WTC11 (cell line): ENCODE measurements around the gene HLA-DOB. TPM values are rescaled to one million over a fixed set of nuclear protein-coding genes. Genes with fewer than 3 reads are reported as not detected.
A peak's percentile ranks its signal among the peaks of the same experiment; 100 is the strongest.

ENCODE experiments used
- ATAC-seq: fragments of 200-7000 bp; cut with Tn5 transposase; 2 replicates; pipeline ENCODE4 v1.10.0; 2021; ENCODE audit warnings: mild to moderate bottlenecking, moderate library complexity
- CTCF ChIA-PET: fragments of 300-600 bp; sonication (Branson Sonifier 250); formaldehyde crosslinking; loops from one replicate; lab custom pipeline; 2021; ENCODE audit warnings: antibody characterized with exemption; lab: Charles Lee
- POLR2A ChIA-PET: fragments of 350-600 bp; sonication (Branson Sonifier 250); formaldehyde crosslinking; loops from one replicate; lab custom pipeline; 2021; ENCODE audit warnings: antibody characterized with exemption; lab: Charles Lee
- DNase-seq: peaks from one replicate; pipeline ENCODE4 v3.0.0; 2021; ENCODE audit warnings: low spot score
- H3K27ac Mint-ChIP-seq: 2 replicates; pipeline ENCODE4 v1.8.0; 2021; ENCODE audit warnings: mixed read lengths
- H3K27me3 Mint-ChIP-seq: 2 replicates; pipeline ENCODE4 v1.8.0; 2021; ENCODE audit warnings: low read depth, mild to moderate bottlenecking, moderate library complexity, mixed read lengths
- H3K36me3 Mint-ChIP-seq: 2 replicates; pipeline ENCODE4 v1.8.0; 2021; ENCODE audit warnings: mixed read lengths
- H3K4me1 Mint-ChIP-seq: 2 replicates; pipeline ENCODE4 v1.8.0; 2022; ENCODE audit warnings: mixed read lengths
- H3K4me3 Mint-ChIP-seq: 2 replicates; pipeline ENCODE4 v1.8.0; 2021; ENCODE audit warnings: mild to moderate bottlenecking, moderate library complexity, mixed read lengths
- H3K9me3 Mint-ChIP-seq: 2 replicates; pipeline ENCODE4 v1.8.0; 2021; ENCODE audit warnings: mixed read lengths
- ATF2 ChIP-seq: sonication (generic); formaldehyde crosslinking; IDR thresholded peaks from 2 replicates; pipeline ENCODE4 v1.8.1; 2022; ENCODE audit warnings: low read depth, missing genetic modification reagents, borderline replicate concordance
- E2F1 ChIP-seq: sonication (generic); formaldehyde crosslinking; IDR thresholded peaks from 2 replicates; pipeline ENCODE4 v1.8.0; 2022; ENCODE audit warnings: mild to moderate bottlenecking, missing genetic modification reagents
- E2F5 ChIP-seq: sonication (generic); formaldehyde crosslinking; IDR thresholded peaks from 2 replicates; pipeline ENCODE4 v1.8.1; 2022; ENCODE audit warnings: mild to moderate bottlenecking, moderate library complexity, missing genetic modification reagents
- GABPB1 ChIP-seq: sonication (generic); formaldehyde crosslinking; IDR thresholded peaks from 2 replicates; pipeline ENCODE4 v1.8.1; 2023; ENCODE audit warnings: mild to moderate bottlenecking, missing genetic modification reagents
- HMGXB4 ChIP-seq: sonication (generic); formaldehyde crosslinking; IDR thresholded peaks from 2 replicates; pipeline ENCODE4 v1.8.1; 2023; ENCODE audit warnings: mild to moderate bottlenecking, moderate library complexity, missing genetic modification reagents
- IRF1 ChIP-seq: sonication (generic); formaldehyde crosslinking; IDR thresholded peaks from 2 replicates; pipeline ENCODE4 v1.8.0; 2023; ENCODE audit warnings: missing genetic modification reagents
- IRF2 ChIP-seq: sonication (generic); formaldehyde crosslinking; IDR thresholded peaks from 2 replicates; pipeline ENCODE4 v1.8.0; 2022; ENCODE audit warnings: low read depth, missing genetic modification reagents, borderline replicate concordance
- MLX ChIP-seq: sonication (generic); formaldehyde crosslinking; IDR thresholded peaks from 2 replicates; pipeline ENCODE4 v1.8.1; 2023; ENCODE audit warnings: mild to moderate bottlenecking, missing genetic modification reagents, moderate library complexity
- SOX15 ChIP-seq: fragments of 250-450 bp; sonication (Bioruptor Pico); IDR thresholded peaks from 2 replicates; pipeline ENCODE4 v1.9.0; 2021; ENCODE audit warnings: mild to moderate bottlenecking
- TEAD4 ChIP-seq: sonication (generic); formaldehyde crosslinking; IDR thresholded peaks from 2 replicates; pipeline ENCODE4 v1.8.0; 2022; ENCODE audit warnings: mild to moderate bottlenecking, missing genetic modification reagents
- ZNF121 ChIP-seq: sonication (generic); formaldehyde crosslinking; IDR thresholded peaks from 2 replicates; pipeline ENCODE4 v1.8.0; 2023; ENCODE audit warnings: missing genetic modification reagents
- ZNF671 ChIP-seq: fragments of 250-450 bp; sonication (Bioruptor Pico); IDR thresholded peaks from 2 replicates; pipeline ENCODE4 v1.8.0; 2021; ENCODE audit warnings: mild to moderate bottlenecking
- total RNA-seq: library from RNA; stranded (reverse); gene quantifications from 3 replicates; pipeline ENCODE4 v1.2.3, GENCODE V29; 2021
- TF ChIP-seq, protein P1 (sequence below): fragments of 200-600 bp; IDR thresholded peaks from 2 replicates; pipeline ENCODE4 v1.8.0; 2022; ENCODE audit warnings: antibody characterized with exemption
- TF ChIP-seq, protein P2 (sequence below): sonication (generic); formaldehyde crosslinking; IDR thresholded peaks from 2 replicates; pipeline ENCODE4 v1.8.0; 2022; ENCODE audit warnings: mild to moderate bottlenecking, missing genetic modification reagents

Gene HLA-DOB
- total RNA-seq, 1 experiment from 2014 or later, result 0.15 TPM

GRCh38 chr6:32839356-32839755 lies 22.6 kb upstream of the HLA-DOB start:
- CTCF ChIA-PET, result interaction anchor here (1.1 to 3.9 kb wide), 12 partner anchors 12 to 145 kb away, joined by 3 to 291 read pairs (median 16); partner anchors contain the start of genes PSMB9 and TAP1
- DNase-seq, result no peak
- H3K27me3 Mint-ChIP-seq, result peaks cover 65% of the 10 kb centered on the region

GRCh38 chr6:32838114-32838958 lies 21.5 kb upstream of the HLA-DOB start, which contains the start of gene TAP2:
Gene TAP2, minus strand, starts transcription at chr6:32838739. Its CDS starts 506 bp downstream, at chr6:32838233.
- H3K4me1 Mint-ChIP-seq, result peaks cover 17% of the 10 kb centered on the region
- H3K36me3 Mint-ChIP-seq, result peaks cover 19% of the 10 kb centered on the region
- H3K27ac Mint-ChIP-seq, result no peak within 1 kb of the TSS
- ChIA-PET POLR2A (interaction anchor here (1.0 to 1.7 kb wide), 9 partner anchors 11 to 643 kb away, joined by 3 to 16 read pairs (median 4); partner anchors contain the start of genes HLA-DMA, PSMB9 and TAP1), CTCF (interaction anchor here (0.6 to 3.9 kb wide), 73 partner anchors 8 to 1157 kb away, joined by 3 to 291 read pairs (median 4); partner anchors contain the start of genes ATF6B, BRD2, HLA-DMA and HLA-DMB)
- TF ChIP-seq, protein P1, sequence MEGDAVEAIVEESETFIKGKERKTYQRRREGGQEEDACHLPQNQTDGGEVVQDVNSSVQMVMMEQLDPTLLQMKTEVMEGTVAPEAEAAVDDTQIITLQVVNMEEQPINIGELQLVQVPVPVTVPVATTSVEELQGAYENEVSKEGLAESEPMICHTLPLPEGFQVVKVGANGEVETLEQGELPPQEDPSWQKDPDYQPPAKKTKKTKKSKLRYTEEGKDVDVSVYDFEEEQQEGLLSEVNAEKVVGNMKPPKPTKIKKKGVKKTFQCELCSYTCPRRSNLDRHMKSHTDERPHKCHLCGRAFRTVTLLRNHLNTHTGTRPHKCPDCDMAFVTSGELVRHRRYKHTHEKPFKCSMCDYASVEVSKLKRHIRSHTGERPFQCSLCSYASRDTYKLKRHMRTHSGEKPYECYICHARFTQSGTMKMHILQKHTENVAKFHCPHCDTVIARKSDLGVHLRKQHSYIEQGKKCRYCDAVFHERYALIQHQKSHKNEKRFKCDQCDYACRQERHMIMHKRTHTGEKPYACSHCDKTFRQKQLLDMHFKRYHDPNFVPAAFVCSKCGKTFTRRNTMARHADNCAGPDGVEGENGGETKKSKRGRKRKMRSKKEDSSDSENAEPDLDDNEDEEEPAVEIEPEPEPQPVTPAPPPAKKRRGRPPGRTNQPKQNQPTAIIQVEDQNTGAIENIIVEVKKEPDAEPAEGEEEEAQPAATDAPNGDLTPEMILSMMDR, result peak; percentile 85
- TF ChIP-seq HMGXB4 (CRISPR knock-in tag) (peak; percentile 96), ZNF671 (no peak), ZNF121 (peak; percentile 53; the same call in 1 of the 2 replicates), E2F1 (CRISPR knock-in tag) (no peak), GABPB1 (CRISPR knock-in tag) (0 out of 2 replicates have a peak, but pooled peaks have one; percentile 35), IRF2 (CRISPR knock-in tag) (peak; percentile 96), MLX (CRISPR knock-in tag) (no peak), IRF1 (CRISPR knock-in tag) (peak; percentile 98), TEAD4 (CRISPR knock-in tag) (0 out of 2 replicates have a peak, but pooled peaks have one; percentile 19), ATF2 (CRISPR knock-in tag) (no peak), E2F5 (CRISPR knock-in tag) (0 out of 2 replicates have a peak, but pooled peaks have one; percentile 20)
- TF ChIP-seq, protein P2, sequence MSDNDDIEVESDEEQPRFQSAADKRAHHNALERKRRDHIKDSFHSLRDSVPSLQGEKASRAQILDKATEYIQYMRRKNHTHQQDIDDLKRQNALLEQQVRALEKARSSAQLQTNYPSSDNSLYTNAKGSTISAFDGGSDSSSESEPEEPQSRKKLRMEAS (CRISPR knock-in tag), result peak; percentile 48; the same call in 1 of the 2 replicates
- DNase-seq, result peak; percentile 97
- peak within 1 kb of the TSS; percentile 72 for H3K4me3 Mint-ChIP-seq
- peaks cover 55% of the 10 kb centered on the region for H3K27me3 Mint-ChIP-seq
- peak; percentile 88 for ATAC-seq
- no peaks in the 10 kb centered on the region for H3K9me3 Mint-ChIP-seq

More at GRCh38 chr6:32839356-32839755, 22.6 kb upstream of the HLA-DOB start:
- Mint-ChIP-seq H3K27ac (no peak overlapping the region), H3K9me3 (no peaks in the 10 kb centered on the region), H3K4me3 (no peak overlapping the region), H3K4me1 (peaks cover 17% of the 10 kb centered on the region), H3K36me3 (peaks cover 19% of the 10 kb centered on the region)
- no peak for ATAC-seq
- TF ChIP-seq SOX15 (CRISPR knock-in tag) (no peak), E2F5 (CRISPR knock-in tag) (0 out of 2 replicates have a peak, but pooled peaks have one; percentile 6)
- TF ChIP-seq, all 79 proteins: peak for 1
- POLR2A ChIA-PET, result interaction anchor here (1.3 to 1.7 kb wide), 3 partner anchors 14 to 133 kb away, joined by 8 to 16 read pairs (median 12); partner anchors contain the start of genes PSMB9 and TAP1
